Upper lobe of right lung (tissue), 1 donor: Measurements from ENCODE around the gene KCNN3. TPM values are rescaled to one million over a fixed set of nuclear protein-coding genes. Genes with fewer than 3 reads are reported as not detected.

ENCODE experiments used
- ATAC-seq: fragments of 200-7000 bp; cut with Tn5 transposase; one replicate; pipeline ENCODE4 v1.9.1; 2020; ENCODE audit warnings: mild to moderate bottlenecking, moderate library complexity
- DNase-seq: peaks from one replicate; pipeline ENCODE4 v3.0.0-alpha.2; 2020
- H3K27ac ChIP-seq: fragments of 200-600 bp; one replicate; pipeline ENCODE4 v1.8.0; 2022
- H3K27me3 ChIP-seq: fragments of 200-600 bp; one replicate; pipeline ENCODE4 v1.8.0; 2022; ENCODE audit warnings: mild to moderate bottlenecking
- H3K36me3 ChIP-seq: fragments of 200-600 bp; one replicate; pipeline ENCODE4 v1.8.0; 2022
- H3K4me1 ChIP-seq: fragments of 200-600 bp; one replicate; pipeline ENCODE4 v1.8.0; 2022
- H3K4me3 ChIP-seq: fragments of 200-600 bp; one replicate; pipeline ENCODE4 v1.8.0; 2022; ENCODE audit warnings: mild to moderate bottlenecking
- H3K9me3 ChIP-seq: fragments of 200-600 bp; one replicate; pipeline ENCODE4 v1.8.0; 2022
- CTCF ChIP-seq: fragments of 200-600 bp; IDR thresholded peaks from one replicate; pipeline ENCODE4 v1.8.0; 2022; ENCODE audit warnings: antibody characterized with exemption
- intact Hi-C: fragments of 100-400 bp; cut with DNase I; formaldehyde crosslinking; loops from one replicate; pipeline ENCODE4 v1.11.0; 2022
- total RNA-seq: library from RNA; stranded (reverse); fragmentation: NEBNext Ultra II Directional; extraction: Animal tissue kit (Norgen Biotek cat#: 25700); gene quantifications from one replicate; pipeline ENCODE4 v1.2.1, GENCODE V29; 2021
- donor health status: DM: no; HTN: yes; CAD: no; lungs with severe emphysema.

Gene KCNN3
- total RNA-seq, 1 donor from 2014 or later: 7.6 TPM

GRCh38 chr1:154767315-154768240 lies 102.5 kb downstream of the KCNN3 start:
- Histone ChIP-seq H3K27ac (no peak overlapping the region), H3K36me3 (no peaks in the 10 kb centered on the region), H3K4me1 (no peaks in the 10 kb centered on the region), H3K27me3 (no peaks in the 10 kb centered on the region), H3K9me3 (no peaks in the 10 kb centered on the region), H3K4me3 (no peak overlapping the region)
- DNase-seq (peak; percentile 59), ATAC-seq (peak; percentile 71)
- no peak for TF ChIP-seq CTCF
- intact Hi-C loops: no loop called here

GRCh38 chr1:154765970-154766369 lies 104.1 kb downstream of the KCNN3 start:
- intact Hi-C loops: no loop called here
- TF ChIP-seq CTCF: peak; percentile 29
- DNase-seq (peak; percentile 33), ATAC-seq (peak; percentile 65)
- H3K27ac ChIP-seq: no peak overlapping the region
- H3K4me1 ChIP-seq: no peaks in the 10 kb centered on the region
- H3K9me3 ChIP-seq: no peaks in the 10 kb centered on the region
- peaks cover 8% of the 10 kb centered on the region for H3K27me3 ChIP-seq
- H3K4me3 ChIP-seq: no peak overlapping the region
- no peaks in the 10 kb centered on the region for H3K36me3 ChIP-seq

- intact Hi-C loops: no loop called here
- no peaks in the 10 kb centered on the region for H3K36me3 ChIP-seq
- no peak for TF ChIP-seq CTCF
- no peaks in the 10 kb centered on the region for H3K9me3 ChIP-seq
- H3K27ac ChIP-seq: no peak overlapping the region
- ATAC-seq (no peak), DNase-seq (no peak)
- H3K4me1 ChIP-seq: peaks cover 7% of the 10 kb centered on the region
- peaks cover 19% of the 10 kb centered on the region for H3K27me3 ChIP-seq
- no peak overlapping the region for H3K4me3 ChIP-seq
These were observed 105.3 kb downstream of the KCNN3 start for GRCh38 chr1:154764773-154765172.

GRCh38 chr1:154764181-154764580 lies 105.9 kb downstream of the KCNN3 start:
- Histone ChIP-seq H3K9me3 (no peaks in the 10 kb centered on the region), H3K4me3 (no peak overlapping the region), H3K27ac (no peak overlapping the region), H3K27me3 (peaks cover 19% of the 10 kb centered on the region), H3K4me1 (peaks cover 11% of the 10 kb centered on the region), H3K36me3 (no peaks in the 10 kb centered on the region)
- no peak for TF ChIP-seq CTCF
- ATAC-seq (no peak), DNase-seq (no peak)
- intact Hi-C loops: no loop called here

- no peak overlapping the region for H3K27ac ChIP-seq
- H3K36me3 ChIP-seq: no peaks in the 10 kb centered on the region
- peak; percentile 77 for TF ChIP-seq CTCF
- peaks cover 19% of the 10 kb centered on the region for H3K27me3 ChIP-seq
- no peaks in the 10 kb centered on the region for H3K9me3 ChIP-seq
- H3K4me3 ChIP-seq: peak overlapping the region; percentile 42
- DNase-seq (peak; percentile 91), ATAC-seq (peak; percentile 98)
- peaks cover 11% of the 10 kb centered on the region for H3K4me1 ChIP-seq
- intact Hi-C loops: no loop called here
These were observed 109.6 kb downstream of the KCNN3 start for GRCh38 chr1:154760469-154760933.
